ENCODE data around the gene CLDN25.

DNA sequence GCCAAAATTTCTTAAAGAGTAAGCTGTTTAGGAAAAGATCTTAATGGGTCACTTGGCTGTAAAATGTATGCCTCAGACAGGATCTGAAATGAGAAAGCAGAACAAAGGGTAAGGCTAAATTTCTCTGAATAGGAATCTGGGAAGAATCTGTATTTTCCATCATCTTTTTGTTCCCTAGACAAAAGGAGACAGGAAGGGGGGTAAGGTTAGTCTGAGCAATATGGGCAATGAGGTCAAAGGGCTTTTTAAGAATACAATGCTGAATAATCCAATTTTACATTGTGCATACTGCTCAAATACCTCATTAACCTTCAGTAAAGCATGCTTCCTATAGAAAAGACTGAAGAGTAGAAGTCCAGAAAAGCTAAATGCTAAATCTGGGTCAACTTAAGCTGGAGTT, 34.6 kb downstream of the CLDN25 start:
- TF ChIP-seq, protein P1, sequence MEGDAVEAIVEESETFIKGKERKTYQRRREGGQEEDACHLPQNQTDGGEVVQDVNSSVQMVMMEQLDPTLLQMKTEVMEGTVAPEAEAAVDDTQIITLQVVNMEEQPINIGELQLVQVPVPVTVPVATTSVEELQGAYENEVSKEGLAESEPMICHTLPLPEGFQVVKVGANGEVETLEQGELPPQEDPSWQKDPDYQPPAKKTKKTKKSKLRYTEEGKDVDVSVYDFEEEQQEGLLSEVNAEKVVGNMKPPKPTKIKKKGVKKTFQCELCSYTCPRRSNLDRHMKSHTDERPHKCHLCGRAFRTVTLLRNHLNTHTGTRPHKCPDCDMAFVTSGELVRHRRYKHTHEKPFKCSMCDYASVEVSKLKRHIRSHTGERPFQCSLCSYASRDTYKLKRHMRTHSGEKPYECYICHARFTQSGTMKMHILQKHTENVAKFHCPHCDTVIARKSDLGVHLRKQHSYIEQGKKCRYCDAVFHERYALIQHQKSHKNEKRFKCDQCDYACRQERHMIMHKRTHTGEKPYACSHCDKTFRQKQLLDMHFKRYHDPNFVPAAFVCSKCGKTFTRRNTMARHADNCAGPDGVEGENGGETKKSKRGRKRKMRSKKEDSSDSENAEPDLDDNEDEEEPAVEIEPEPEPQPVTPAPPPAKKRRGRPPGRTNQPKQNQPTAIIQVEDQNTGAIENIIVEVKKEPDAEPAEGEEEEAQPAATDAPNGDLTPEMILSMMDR (IDR thresholded peaks at IDR 0.05; ENCODE audit: insufficient read depth, low read length): no peak
- TF ChIP-seq GABPA (IDR thresholded peaks at IDR 0.05; ENCODE audit: low read depth) (no peak), POLR2AphosphoS5 (IDR thresholded peaks at IDR 0.05; ENCODE audit: low read depth) (no peak)

All from HL-60 (cell line).